ENCODE data around the gene DDR2.

The DDR2 gene

GRCh38 chr1:162697140-162697895 is 65.1 kb downstream of the DDR2 start:
- no peak for DNase-seq (ENCODE audit: low spot score)

GRCh38 chr1:162699366-162699765 is 67.1 kb downstream of the DDR2 start:
- DNase-seq (ENCODE audit: low spot score), result no peak

- no peak for DNase-seq (ENCODE audit: low spot score)
Measured at GRCh38 chr1:162700131-162700530, 67.9 kb downstream of the DDR2 start.

GRCh38 chr1:162701286-162701685 is 69.0 kb downstream of the DDR2 start:
- DNase-seq (ENCODE audit: low spot score), result no peak

- DNase-seq (ENCODE audit: low spot score), result no peak
Measured at GRCh38 chr1:162702628-162703027, 70.4 kb downstream of the DDR2 start.

GRCh38 chr1:162703708-162704107 is 71.4 kb downstream of the DDR2 start:
- no peak for DNase-seq (ENCODE audit: low spot score)

- DNase-seq (ENCODE audit: low spot score), result no peak
Measured at GRCh38 chr1:162704673-162705424, 72.6 kb downstream of the DDR2 start.

- DNase-seq (ENCODE audit: low spot score), result no peak
Measured at GRCh38 chr1:162706003-162706402, 73.7 kb downstream of the DDR2 start.

GRCh38 chr1:162706606-162707005 is 74.3 kb downstream of the DDR2 start:
- no peak for DNase-seq (ENCODE audit: low spot score)

- no peak for DNase-seq (ENCODE audit: low spot score)
Measured at GRCh38 chr1:162708286-162708685, 76.0 kb downstream of the DDR2 start.

GRCh38 chr1:162709132-162709860 is 77.0 kb downstream of the DDR2 start:
- no peak for DNase-seq (ENCODE audit: low spot score)

GRCh38 chr1:162709870-162710269 is 77.6 kb downstream of the DDR2 start:
- no peak for DNase-seq (ENCODE audit: low spot score)

- no peak for DNase-seq (ENCODE audit: low spot score)
Measured at GRCh38 chr1:162710345-162710744, 78.1 kb downstream of the DDR2 start.

- no peak for DNase-seq (ENCODE audit: low spot score)
Measured at GRCh38 chr1:162710780-162711465, 78.7 kb downstream of the DDR2 start.

GRCh38 chr1:162712317-162713029 is 80.2 kb downstream of the DDR2 start:
- DNase-seq (ENCODE audit: low spot score), result no peak

GRCh38 chr1:162716123-162716522 is 83.9 kb downstream of the DDR2 start:
- DNase-seq (ENCODE audit: low spot score), result no peak

- DNase-seq (ENCODE audit: low spot score), result no peak
Measured at GRCh38 chr1:162716552-162716951, 84.3 kb downstream of the DDR2 start.

- no peak for DNase-seq (ENCODE audit: low spot score)
Measured at GRCh38 chr1:162717548-162718184, 85.4 kb downstream of the DDR2 start.

- no peak for DNase-seq (ENCODE audit: low spot score)
Measured at GRCh38 chr1:162719678-162720077, 87.4 kb downstream of the DDR2 start.

GRCh38 chr1:162720996-162721395 is 88.7 kb downstream of the DDR2 start:
- no peak for DNase-seq (ENCODE audit: low spot score)

- no peak for DNase-seq (ENCODE audit: low spot score)
Measured at GRCh38 chr1:162721471-162721870, 89.2 kb downstream of the DDR2 start.

All from pons (tissue), 1 donor.